SH-SY5Y (cell line): ENCODE measurements around the gene NBEAL2.

Experiments
- GATA2 ChIP-seq: IDR thresholded peaks from 2 replicates; pipeline ENCODE4 v1.6.1; 2011; ENCODE audit warnings: mild to moderate bottlenecking, low read depth, low read length
- GATA3 ChIP-seq: IDR thresholded peaks from 2 replicates; pipeline ENCODE4 v1.6.1; 2011; ENCODE audit warnings: low read depth, mild to moderate bottlenecking, low read length, moderate library complexity

DNA sequence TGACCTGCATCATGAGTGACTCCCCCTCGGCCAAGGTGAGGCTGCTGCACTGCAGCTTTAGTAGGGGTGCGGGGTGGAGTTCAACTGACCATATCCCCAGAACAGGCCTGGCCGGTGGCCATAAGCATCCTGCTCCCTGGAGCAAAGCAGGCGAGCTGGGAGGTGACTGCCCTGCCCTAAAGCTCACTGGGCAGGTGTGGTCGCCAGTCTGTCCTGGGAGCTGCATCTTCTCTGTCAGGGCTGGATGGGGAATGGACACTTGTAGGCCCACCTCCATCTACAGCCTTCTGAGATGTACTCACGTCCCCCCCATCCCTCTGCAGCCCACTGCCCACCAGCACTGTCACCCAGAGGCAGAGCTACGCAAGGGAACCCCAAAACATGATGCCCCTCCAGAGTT is 14.5 kb downstream of the NBEAL2 start:
- TF ChIP-seq GATA2 = no peak
- no peak for TF ChIP-seq GATA3
